Suprapubic skin (tissue), 3 donors: ENCODE results near the gene LIN52.

Source experiments
- POLR2A ChIP-seq, 2 donors: fragments of 450-650 bp; IDR thresholded peaks; one replicate each; pipeline ENCODE4 v1.6.1; 2017; ENCODE audit warnings: antibody characterized with exemption in 2 of 2, mild to moderate bottlenecking in 2 of 2, moderate library complexity in 2 of 2
- TF ChIP-seq, protein P1 (sequence below), 2 donors: fragments of 200-600 bp in 1 of 2; fragments of 450-650 bp in 1 of 2; sonication (generic) in 1 of 2; IDR thresholded peaks; one replicate each; pipeline ENCODE4 v1.5.1; 2016 to 2019; ENCODE audit warnings: antibody characterized with exemption in 2 of 2, mild to moderate bottlenecking in 1 of 2, moderate library complexity in 1 of 2

DNA sequence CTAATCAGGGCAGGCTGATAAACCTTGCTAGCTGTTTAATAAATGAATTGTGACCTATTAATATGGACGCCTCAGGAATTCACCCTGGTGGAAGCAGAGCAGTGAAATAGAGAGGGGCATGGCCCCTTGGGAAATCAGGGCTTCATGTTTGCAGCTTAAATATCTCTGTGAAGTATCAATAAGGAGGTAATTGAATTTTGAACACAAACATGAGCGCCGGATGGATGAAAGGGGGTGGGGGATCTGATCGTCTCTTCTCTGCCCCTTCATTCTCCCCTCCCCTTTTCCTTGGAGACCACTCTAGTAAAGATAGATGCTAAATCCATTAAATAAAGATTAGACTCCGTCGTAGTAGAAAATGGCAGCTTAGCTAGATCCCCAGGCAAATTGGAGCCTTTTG is 70.5 kb downstream of the LIN52 start:
- TF ChIP-seq, protein P1, sequence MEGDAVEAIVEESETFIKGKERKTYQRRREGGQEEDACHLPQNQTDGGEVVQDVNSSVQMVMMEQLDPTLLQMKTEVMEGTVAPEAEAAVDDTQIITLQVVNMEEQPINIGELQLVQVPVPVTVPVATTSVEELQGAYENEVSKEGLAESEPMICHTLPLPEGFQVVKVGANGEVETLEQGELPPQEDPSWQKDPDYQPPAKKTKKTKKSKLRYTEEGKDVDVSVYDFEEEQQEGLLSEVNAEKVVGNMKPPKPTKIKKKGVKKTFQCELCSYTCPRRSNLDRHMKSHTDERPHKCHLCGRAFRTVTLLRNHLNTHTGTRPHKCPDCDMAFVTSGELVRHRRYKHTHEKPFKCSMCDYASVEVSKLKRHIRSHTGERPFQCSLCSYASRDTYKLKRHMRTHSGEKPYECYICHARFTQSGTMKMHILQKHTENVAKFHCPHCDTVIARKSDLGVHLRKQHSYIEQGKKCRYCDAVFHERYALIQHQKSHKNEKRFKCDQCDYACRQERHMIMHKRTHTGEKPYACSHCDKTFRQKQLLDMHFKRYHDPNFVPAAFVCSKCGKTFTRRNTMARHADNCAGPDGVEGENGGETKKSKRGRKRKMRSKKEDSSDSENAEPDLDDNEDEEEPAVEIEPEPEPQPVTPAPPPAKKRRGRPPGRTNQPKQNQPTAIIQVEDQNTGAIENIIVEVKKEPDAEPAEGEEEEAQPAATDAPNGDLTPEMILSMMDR (IDR thresholded peaks at IDR 0.05), result no peak
- no peak for TF ChIP-seq POLR2A (IDR thresholded peaks at IDR 0.05)
